Measurements from ENCODE around the gene OR6N1.

Gene OR6N1

GRCh38 chr1:158735848-158736247 lies 36.1 kb downstream of the OR6N1 start:
- DNase-seq, result no peak

- DNase-seq, result no peak
Measured at GRCh38 chr1:158732524-158732923, 39.5 kb downstream of the OR6N1 start.

GRCh38 chr1:158731707-158732106 lies 40.3 kb downstream of the OR6N1 start:
- no peak for DNase-seq

- no peak for DNase-seq
Measured at GRCh38 chr1:158730453-158730852, 41.5 kb downstream of the OR6N1 start.

- no peak for DNase-seq
Measured at GRCh38 chr1:158728510-158729225, 43.3 kb downstream of the OR6N1 start.

- DNase-seq, result no peak
Measured at GRCh38 chr1:158724442-158724841, 47.6 kb downstream of the OR6N1 start.

GRCh38 chr1:158720620-158721019 lies 51.4 kb downstream of the OR6N1 start, which contains the start of gene OR6K3:
TSS of gene OR6K3 (minus strand) at chr1:158720720. CDS start at chr1:158718115, 2,605 bp downstream.
- no peak for DNase-seq

GRCh38 chr1:158719664-158720063 lies 52.3 kb downstream of the OR6N1 start:
- no peak for DNase-seq

GRCh38 chr1:158717344-158717743 lies 54.7 kb downstream of the OR6N1 start:
- DNase-seq, result no peak

GRCh38 chr1:158716335-158716734 lies 55.7 kb downstream of the OR6N1 start:
- no peak for DNase-seq

- DNase-seq, result no peak
Measured at GRCh38 chr1:158714754-158715153, 57.2 kb downstream of the OR6N1 start.
